BE2C (cell line): ENCODE measurements around the gene ZFAND5.

ENCODE experiments used
- DNase-seq: peaks from one replicate; pipeline ENCODE4 v3.0.0-alpha.2; 2020
- H3K27me3 ChIP-seq: fragments of 250-450 bp; sonication (Bioruptor Pico); 2 replicates; pipeline ENCODE4 v1.5.1; 2020; ENCODE audit warnings: mild to moderate bottlenecking
- H3K36me3 ChIP-seq: fragments of 250-450 bp; sonication (Bioruptor Pico); 2 replicates; pipeline ENCODE4 v1.5.1; 2020; ENCODE audit warnings: mild to moderate bottlenecking
- H3K4me1 ChIP-seq: fragments of 250-450 bp; sonication (Bioruptor Pico); 2 replicates; pipeline ENCODE4 v1.5.1; 2020
- H3K4me3 ChIP-seq: 2 replicates; pipeline ENCODE4 v1.5.1; 2011; ENCODE audit warnings: low read depth, low read length
- H3K9me3 ChIP-seq: fragments of 250-450 bp; sonication (Bioruptor Pico); 2 replicates; pipeline ENCODE4 v1.5.1; 2020
- CTCF ChIP-seq: IDR thresholded peaks from 2 replicates; pipeline ENCODE4 v1.5.1; 2012; ENCODE audit warnings: mild to moderate bottlenecking, low read depth, low read length

ZFAND5 gene

GRCh38 chr9:72337286-72337685 is 27.7 kb downstream of the ZFAND5 start:
- Histone ChIP-seq H3K27me3 (no peaks in the 10 kb centered on the region), H3K36me3 (no peaks in the 10 kb centered on the region), H3K4me3 (no peak overlapping the region), H3K9me3 (no peaks in the 10 kb centered on the region; the same call in 1 of the 2 replicates), H3K4me1 (no peaks in the 10 kb centered on the region)
- DNase-seq: no peak
- no peak for TF ChIP-seq CTCF

DNA sequence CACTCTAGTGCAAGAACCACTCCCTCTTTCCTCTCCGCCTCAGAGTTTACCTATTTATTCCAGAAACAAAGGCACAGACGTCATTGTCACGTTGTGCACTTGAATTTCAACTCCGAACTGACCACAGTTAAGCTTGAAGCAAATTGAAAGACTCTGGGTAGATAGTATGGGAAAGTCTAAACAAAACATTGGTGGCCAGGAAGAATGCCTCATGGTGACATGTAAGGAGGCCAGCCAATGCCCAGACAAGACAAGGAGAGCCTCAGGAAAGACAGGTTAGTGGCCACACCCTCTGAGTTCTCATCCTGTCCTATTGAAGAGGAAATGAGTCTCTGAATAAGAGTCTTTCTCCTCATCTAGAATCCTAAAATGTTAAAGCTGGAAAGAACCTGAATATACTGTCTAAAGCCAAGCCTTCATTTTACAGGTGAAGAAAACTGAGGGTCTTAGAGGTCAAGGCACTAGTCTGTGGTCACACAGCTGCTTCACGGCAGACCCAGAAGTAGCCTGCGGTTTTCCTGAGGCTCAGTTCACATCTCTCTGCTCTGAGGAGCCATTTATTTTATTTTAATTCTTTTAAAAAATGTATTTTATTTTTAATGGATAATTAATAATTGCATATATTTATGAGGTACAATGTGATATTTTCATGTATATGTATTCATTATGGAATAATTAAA is 30.2 kb downstream of the ZFAND5 start:
- Histone ChIP-seq H3K4me1 (no peaks in the 10 kb centered on the region), H3K36me3 (no peaks in the 10 kb centered on the region), H3K4me3 (no peak overlapping the region), H3K9me3 (no peaks in the 10 kb centered on the region; the same call in 1 of the 2 replicates), H3K27me3 (no peaks in the 10 kb centered on the region)
- DNase-seq: no peak
- no peak for TF ChIP-seq CTCF

DNA sequence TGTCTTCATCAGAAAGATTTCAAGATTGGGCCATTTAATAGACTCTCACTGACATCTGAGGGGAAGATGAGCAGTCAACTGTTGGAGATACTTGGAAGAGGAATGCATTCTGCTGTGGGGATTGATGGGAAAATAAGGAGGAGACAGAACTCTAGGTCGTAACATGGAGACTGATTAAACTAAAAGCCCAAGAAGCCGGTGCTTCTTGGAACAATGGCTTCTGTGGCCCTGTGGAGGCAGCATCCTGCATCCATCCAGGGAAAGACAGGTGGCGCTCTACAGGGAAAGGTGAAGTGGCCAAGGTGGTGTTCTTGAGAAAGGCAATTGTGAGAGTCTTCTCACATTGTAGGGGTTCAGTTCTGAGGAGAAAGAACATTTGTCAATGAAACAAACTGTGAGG is 31.3 kb downstream of the ZFAND5 start:
- DNase-seq: no peak
- no peaks in the 10 kb centered on the region for H3K36me3 ChIP-seq
- TF ChIP-seq CTCF: peak; percentile 24; the same call in 1 of the 2 replicates

DNA sequence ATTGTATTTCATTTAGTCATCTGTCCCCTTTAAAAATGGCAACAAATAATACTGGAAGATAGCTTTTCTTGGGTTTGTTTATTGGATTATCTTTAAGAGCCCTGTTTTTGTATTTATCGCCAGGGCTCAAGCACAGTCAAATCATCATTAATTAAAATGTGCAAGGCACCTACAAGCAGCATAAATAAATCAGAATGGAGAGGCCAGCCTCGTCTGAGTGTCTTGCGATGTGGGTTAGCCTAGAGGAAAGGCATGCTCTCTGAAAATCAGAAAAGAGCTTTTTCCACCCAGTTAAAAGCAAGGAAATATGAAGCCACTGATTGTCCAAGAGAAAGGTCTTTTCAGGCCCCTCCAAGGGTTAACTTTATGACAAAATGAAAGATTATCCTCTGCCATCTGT is 31.8 kb downstream of the ZFAND5 start:
- Histone ChIP-seq H3K4me3 (no peak overlapping the region), H3K36me3 (no peaks in the 10 kb centered on the region)
- no peak for TF ChIP-seq CTCF

More for the DNA sequence above, 31.3 kb downstream of the ZFAND5 start:
- H3K4me3 ChIP-seq: no peak overlapping the region
- H3K4me1 ChIP-seq: no peaks in the 10 kb centered on the region
- no peaks in the 10 kb centered on the region for H3K27me3 ChIP-seq
- H3K9me3 ChIP-seq: no peaks in the 10 kb centered on the region; the same call in 1 of the 2 replicates

DNA sequence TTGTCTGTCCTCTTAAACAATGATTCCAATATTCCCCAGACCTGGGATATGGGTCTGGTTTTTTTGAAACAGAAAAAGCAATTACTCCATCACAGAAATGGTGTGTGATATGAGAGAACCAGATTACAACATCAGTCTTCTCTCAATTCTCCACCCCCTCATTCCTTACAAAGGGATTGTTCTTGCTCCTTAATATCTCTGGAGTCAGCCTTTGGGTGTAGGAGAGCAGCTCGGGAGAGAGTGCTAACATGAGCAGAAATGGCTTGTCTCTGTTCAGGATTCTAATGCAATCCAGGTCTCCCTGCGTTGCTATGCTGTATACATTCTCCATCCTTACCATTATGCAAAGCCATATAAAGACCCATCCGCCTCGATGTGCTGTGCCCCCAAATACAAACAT is 32.7 kb downstream of the ZFAND5 start:
- no peak overlapping the region for H3K4me3 ChIP-seq
- no peak for TF ChIP-seq CTCF
- no peaks in the 10 kb centered on the region for H3K36me3 ChIP-seq
- no peaks in the 10 kb centered on the region for H3K27me3 ChIP-seq
- no peaks in the 10 kb centered on the region; the same call in 1 of the 2 replicates for H3K9me3 ChIP-seq
- no peaks in the 10 kb centered on the region for H3K4me1 ChIP-seq
- no peak for DNase-seq

More for the DNA sequence above, 31.8 kb downstream of the ZFAND5 start:
- no peaks in the 10 kb centered on the region for H3K27me3 ChIP-seq
- no peaks in the 10 kb centered on the region; the same call in 1 of the 2 replicates for H3K9me3 ChIP-seq
- DNase-seq: no peak
- no peaks in the 10 kb centered on the region for H3K4me1 ChIP-seq

DNA sequence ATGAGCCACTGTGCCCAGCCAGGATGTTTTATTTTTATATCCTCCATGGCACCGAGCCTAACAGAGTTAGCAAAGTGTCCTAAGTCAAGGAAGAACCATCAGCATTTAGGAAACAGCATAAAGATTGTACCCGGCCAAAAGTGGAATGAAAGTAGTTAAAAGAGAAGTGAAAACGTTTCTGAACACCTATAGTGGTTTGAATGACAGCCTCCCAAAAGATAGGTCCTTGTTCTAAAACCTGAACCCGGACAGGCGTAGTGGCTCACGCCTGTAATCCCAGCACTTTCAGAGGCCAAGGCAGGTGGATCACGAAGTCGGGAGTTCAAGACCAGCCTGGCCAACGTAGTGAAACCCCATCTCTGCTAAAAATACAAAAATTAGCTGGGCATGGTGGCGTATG is 37.4 kb downstream of the ZFAND5 start:
- Histone ChIP-seq H3K4me1 (no peaks in the 10 kb centered on the region), H3K9me3 (no peaks in the 10 kb centered on the region), H3K4me3 (no peak overlapping the region), H3K36me3 (no peaks in the 10 kb centered on the region), H3K27me3 (no peaks in the 10 kb centered on the region)
- no peak for DNase-seq
- no peak for TF ChIP-seq CTCF
